ENCODE measurements around the gene TRPM8. TPM values are rescaled to one million over a fixed set of nuclear protein-coding genes. Genes with fewer than 3 reads are reported as not detected.

Gene TRPM8
- total and polyA plus RNA-seq, 7 donors: not detected

DNA sequence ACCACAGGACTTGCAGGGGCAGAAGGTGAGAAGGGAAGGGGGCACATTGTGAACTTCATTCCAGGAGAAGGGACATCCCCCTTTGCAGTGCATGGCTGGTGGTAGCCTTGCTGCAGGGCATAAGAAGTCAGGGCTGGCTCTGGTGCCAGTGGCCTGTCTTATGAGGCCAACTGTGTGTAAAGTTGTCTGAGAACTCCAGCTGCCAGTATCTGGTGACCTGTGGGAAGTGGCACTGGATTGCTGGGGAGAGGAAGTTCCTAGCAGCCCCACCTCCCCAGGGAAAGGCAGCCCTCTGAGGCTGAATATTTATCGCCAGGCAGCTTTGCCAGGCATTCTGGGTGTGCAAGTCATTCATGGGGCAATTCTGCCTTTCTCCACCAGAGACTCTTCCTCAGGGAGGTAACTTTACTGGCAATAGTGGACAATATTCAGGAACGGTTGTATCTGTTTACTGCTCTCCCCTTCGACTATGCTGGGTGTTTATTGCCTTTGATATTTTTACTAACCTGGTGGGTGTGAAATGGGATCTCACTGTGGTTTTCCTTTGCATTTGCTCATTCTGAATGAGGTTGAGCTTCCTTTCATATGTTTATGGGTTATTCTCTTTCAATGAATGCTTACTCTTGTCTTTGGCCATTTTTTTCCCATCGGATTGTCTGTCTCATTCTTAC lies 12.3 kb downstream of the TRPM8 start:
- TF ChIP-seq, protein P1, sequence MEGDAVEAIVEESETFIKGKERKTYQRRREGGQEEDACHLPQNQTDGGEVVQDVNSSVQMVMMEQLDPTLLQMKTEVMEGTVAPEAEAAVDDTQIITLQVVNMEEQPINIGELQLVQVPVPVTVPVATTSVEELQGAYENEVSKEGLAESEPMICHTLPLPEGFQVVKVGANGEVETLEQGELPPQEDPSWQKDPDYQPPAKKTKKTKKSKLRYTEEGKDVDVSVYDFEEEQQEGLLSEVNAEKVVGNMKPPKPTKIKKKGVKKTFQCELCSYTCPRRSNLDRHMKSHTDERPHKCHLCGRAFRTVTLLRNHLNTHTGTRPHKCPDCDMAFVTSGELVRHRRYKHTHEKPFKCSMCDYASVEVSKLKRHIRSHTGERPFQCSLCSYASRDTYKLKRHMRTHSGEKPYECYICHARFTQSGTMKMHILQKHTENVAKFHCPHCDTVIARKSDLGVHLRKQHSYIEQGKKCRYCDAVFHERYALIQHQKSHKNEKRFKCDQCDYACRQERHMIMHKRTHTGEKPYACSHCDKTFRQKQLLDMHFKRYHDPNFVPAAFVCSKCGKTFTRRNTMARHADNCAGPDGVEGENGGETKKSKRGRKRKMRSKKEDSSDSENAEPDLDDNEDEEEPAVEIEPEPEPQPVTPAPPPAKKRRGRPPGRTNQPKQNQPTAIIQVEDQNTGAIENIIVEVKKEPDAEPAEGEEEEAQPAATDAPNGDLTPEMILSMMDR (IDR thresholded peaks at IDR 0.05): no peak
- Histone ChIP-seq H3K27ac (no peak overlapping the region), H3K9me3 (no peaks in the 10 kb centered on the region), H3K4me3 (no peak overlapping the region), H3K4me1 (no peaks in the 10 kb centered on the region), H3K36me3 (ENCODE audit: insufficient read depth in 1 of 2, low read depth in 1 of 2) (no peaks in the 10 kb centered on the region), H3K27me3 (ENCODE audit: insufficient read depth in 3 of 3, low read length in 2 of 3) (peaks cover 0 to 5% (median 4%) of the 10 kb centered on the region in 3 donors)
- ATAC-seq: no peak
- DNase-seq: no peak
- intact Hi-C loops (cut with DNase I): no loop called here
- 15 to 19% (median 19%) methylated on average over 4 of the region's 4 CpGs for WGBS, 3 donors

GRCh38 chr2:233934524-233934923 lies 17.4 kb downstream of the TRPM8 start:
- TF ChIP-seq, protein P1 (IDR thresholded peaks at IDR 0.05): no peak
- Histone ChIP-seq H3K36me3 (ENCODE audit: insufficient read depth in 1 of 2, low read depth in 1 of 2) (no peaks in the 10 kb centered on the region), H3K27ac (no peak overlapping the region), H3K4me1 (no peaks in the 10 kb centered on the region), H3K9me3 (no peaks in the 10 kb centered on the region), H3K27me3 (ENCODE audit: insufficient read depth in 3 of 3, low read length in 2 of 3) (peaks cover 0 to 16% (median 3%) of the 10 kb centered on the region in 3 donors), H3K4me3 (no peak overlapping the region)
- intact Hi-C loops (cut with DNase I): no loop called here
- ATAC-seq (no peak), DNase-seq (no peak)
- 83 to 88% (median 85%) methylated on average over 1 of the region's 1 CpG for WGBS, 3 donors

GRCh38 chr2:233935426-233935825 lies 18.3 kb downstream of the TRPM8 start:
- no peak for ATAC-seq
- H3K36me3 ChIP-seq (ENCODE audit: insufficient read depth in 1 of 2, low read depth in 1 of 2): no peaks in the 10 kb centered on the region
- no peaks in the 10 kb centered on the region for H3K9me3 ChIP-seq
- 76 to 83% (median 76%) methylated on average over 1 of the region's 1 CpG for WGBS, 3 donors
- TF ChIP-seq, protein P1 (IDR thresholded peaks at IDR 0.05): no peak
- intact Hi-C loops (cut with DNase I): no loop called here
- DNase-seq: no peak
- H3K27ac ChIP-seq: no peak overlapping the region
- peaks cover 0 to 16% (median 3%) of the 10 kb centered on the region in 3 donors for H3K27me3 ChIP-seq (ENCODE audit: insufficient read depth in 3 of 3, low read length in 2 of 3)
- H3K4me3 ChIP-seq: no peak overlapping the region
- no peaks in the 10 kb centered on the region for H3K4me1 ChIP-seq

GRCh38 chr2:233936089-233936488 lies 18.9 kb downstream of the TRPM8 start:
- Histone ChIP-seq H3K27me3 (ENCODE audit: insufficient read depth in 3 of 3, low read length in 2 of 3) (peaks cover 0 to 15% (median 3%) of the 10 kb centered on the region in 3 donors), H3K9me3 (no peaks in the 10 kb centered on the region), H3K4me3 (no peak overlapping the region), H3K27ac (no peak overlapping the region), H3K4me1 (no peaks in the 10 kb centered on the region), H3K36me3 (ENCODE audit: insufficient read depth in 1 of 2, low read depth in 1 of 2) (no peaks in the 10 kb centered on the region)
- intact Hi-C loops (cut with DNase I): no loop called here
- TF ChIP-seq, protein P1 (IDR thresholded peaks at IDR 0.05): no peak
- ATAC-seq (no peak), DNase-seq (no peak)
- 70 to 76% (median 75%) methylated on average over 7 of the region's 7 CpGs for WGBS, 3 donors

All from psoas muscle (tissue), 8 donors.